GM12874 (cell line): ENCODE measurements around the gene ZBTB16.

Experiments
- TF ChIP-seq, protein P1 (sequence below): IDR thresholded peaks from 2 replicates; pipeline ENCODE4 v1.5.1; 2011; ENCODE audit warnings: low read depth, mild to moderate bottlenecking, control low read depth, low read length, moderate library complexity; ENCODE audit not compliant: insufficient read depth

ZBTB16 gene

DNA sequence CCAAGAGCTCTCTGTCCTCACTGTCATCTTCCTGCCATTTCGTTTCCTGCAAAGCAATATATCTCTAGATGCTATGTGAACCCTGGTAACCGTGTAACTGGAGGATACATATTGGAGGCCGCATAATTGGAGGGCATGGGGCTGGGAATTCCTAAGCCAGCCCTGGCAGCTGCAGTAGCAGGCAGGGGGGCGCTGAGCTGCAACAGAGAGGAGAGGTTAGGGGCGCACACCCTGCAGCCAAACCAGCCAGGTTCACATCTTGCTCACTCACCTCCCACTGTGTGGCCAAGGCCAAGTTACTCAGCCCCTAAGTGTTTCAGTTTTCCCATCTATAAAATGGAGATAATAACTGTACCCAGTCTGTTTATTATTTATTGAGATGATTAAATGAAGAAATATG is 39.9 kb upstream of the ZBTB16 start:
- TF ChIP-seq, protein P1, sequence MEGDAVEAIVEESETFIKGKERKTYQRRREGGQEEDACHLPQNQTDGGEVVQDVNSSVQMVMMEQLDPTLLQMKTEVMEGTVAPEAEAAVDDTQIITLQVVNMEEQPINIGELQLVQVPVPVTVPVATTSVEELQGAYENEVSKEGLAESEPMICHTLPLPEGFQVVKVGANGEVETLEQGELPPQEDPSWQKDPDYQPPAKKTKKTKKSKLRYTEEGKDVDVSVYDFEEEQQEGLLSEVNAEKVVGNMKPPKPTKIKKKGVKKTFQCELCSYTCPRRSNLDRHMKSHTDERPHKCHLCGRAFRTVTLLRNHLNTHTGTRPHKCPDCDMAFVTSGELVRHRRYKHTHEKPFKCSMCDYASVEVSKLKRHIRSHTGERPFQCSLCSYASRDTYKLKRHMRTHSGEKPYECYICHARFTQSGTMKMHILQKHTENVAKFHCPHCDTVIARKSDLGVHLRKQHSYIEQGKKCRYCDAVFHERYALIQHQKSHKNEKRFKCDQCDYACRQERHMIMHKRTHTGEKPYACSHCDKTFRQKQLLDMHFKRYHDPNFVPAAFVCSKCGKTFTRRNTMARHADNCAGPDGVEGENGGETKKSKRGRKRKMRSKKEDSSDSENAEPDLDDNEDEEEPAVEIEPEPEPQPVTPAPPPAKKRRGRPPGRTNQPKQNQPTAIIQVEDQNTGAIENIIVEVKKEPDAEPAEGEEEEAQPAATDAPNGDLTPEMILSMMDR: no peak

DNA sequence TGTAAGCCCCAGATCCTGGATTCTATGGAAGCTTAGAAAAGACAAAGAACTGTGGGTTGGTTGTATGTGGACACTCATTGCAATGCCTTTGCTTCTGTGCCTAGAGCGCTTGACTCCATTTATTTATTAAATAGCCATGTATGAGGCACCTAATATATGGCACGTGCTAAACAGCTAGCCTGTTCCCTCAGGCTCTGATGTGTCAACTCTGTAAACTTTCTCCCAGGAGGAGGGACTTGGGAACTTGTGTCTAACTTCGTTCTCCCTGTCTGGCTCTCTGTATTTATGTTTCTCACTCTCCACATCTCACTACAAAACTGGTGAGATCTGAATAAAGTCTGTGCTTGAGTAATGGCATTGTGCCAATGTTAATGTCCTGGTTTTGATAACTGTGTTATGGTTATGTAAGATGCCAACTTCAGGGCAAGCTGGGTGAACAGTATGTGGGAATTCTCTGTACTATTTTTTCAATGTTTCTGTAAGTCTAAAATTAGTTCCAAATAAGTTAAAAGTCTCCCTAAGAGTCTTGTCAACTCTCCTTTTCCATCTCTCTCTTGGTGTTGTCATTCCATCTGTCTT is 34.1 kb upstream of the ZBTB16 start:
- TF ChIP-seq, protein P1: no peak

DNA sequence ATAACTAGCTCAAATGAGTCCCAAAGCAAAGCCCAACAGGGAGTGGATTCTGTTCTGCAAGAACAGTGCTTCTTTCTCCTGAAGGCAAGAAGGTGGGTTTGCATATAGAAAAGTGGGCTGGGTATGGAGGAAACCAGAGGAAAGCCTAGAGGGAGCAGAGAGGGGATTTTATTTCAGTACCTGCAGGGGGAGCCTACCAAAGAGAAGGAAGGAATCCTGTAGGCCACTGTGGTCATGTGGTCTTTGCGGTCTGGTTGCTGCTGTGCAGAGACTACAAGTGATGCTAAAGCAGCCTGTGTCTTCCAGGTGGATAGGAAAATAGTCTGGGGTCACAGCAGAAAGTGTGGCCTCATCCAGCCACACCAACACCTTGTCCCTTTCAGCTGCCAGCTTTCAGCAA is 33.2 kb upstream of the ZBTB16 start:
- TF ChIP-seq, protein P1: no peak

DNA sequence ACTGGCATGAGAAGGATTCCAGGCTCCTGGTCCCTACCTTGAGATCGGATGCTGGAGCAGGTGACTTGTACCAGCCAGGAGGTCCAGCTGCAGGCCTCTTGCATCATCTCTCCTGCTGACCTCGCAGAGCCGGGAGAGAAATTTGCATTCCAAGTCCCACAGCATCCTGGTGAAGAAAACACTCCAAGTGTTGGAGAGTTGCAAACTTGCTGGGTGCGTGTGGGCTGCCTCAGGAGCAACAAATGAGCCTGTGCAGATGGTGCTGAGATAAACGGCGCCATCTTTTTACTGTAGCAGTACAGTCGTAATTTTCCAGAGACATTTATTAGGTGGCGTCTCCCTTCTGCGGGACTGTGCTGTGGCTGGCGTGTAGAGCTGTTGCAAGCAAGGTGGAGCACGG is 32.1 kb upstream of the ZBTB16 start:
- TF ChIP-seq, protein P1: no peak

DNA sequence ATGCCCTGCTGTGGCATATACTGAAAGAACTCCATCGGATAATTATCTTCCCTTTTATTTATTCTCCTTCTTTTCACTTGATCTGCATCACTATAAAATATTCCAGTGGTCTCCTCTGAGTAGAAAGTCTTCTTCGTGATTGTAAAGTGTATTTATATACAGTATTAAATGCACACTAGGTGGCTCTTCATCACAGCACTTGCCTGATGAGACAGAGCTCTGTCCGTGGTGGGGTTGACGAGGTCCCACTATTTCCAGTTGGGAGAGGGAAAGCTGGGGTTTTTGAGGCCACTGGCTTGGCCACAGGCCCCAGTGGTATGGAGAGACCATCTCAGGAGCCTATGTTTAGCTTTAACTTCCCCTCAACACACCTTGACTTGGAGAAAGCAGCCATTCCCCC is 31.6 kb upstream of the ZBTB16 start:
- TF ChIP-seq, protein P1: no peak

DNA sequence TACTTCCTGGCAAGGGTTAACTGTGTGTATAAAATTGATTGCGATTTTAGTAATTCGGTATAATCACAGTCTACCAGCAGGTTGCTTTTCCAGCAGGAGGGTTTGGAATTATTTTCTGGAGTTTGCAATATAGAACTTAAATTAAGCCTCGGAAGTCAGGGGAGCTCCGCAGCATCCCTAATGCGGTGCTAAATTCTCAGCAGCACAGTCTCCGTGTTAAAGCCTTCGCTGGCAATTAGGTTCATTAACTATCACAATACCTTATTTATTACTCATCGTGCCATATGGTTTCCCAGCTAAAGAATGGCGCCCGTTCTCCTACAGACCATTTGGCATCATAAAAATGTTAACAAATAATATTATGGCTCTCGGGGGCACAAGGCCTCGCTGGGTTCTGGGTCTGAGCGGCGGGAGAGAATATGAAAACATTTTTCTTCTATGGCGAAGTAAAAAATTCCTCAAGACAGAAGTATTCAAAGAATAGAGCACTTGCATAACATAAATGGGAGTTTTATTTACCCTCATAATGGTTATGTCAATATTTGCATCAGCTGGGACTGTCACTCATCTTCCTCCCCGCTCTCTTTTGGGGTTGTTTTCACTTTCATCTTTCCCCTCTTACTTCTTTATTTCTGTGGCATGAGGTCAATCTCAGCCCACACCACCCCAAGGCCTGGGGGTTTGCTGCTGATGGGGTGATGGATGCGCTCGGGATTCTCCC is 28.1 kb upstream of the ZBTB16 start:
- TF ChIP-seq, protein P1: no peak

DNA sequence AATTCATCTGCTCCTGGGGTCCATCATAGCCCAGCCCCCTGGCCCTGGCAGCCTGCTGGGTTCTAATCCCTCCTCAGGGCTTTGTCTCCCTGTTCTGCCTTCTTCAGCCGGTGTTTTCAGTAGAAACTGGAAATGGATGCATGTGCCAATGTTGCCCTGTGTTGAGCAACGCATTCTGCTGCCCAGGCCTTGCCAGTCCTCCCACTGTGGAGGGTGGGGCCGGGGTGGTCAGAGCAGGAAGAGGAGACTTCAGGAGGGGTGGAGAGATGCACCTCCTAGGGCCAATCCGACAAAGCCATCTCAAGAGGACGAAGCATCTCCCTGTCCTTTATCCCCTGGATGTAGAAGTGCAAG is 27.6 kb upstream of the ZBTB16 start:
- TF ChIP-seq, protein P1: no peak
